ENCODE measurements around the gene BLM.

Gene BLM

GRCh38 chr15:90743407-90743806 lies 26.3 kb downstream of the BLM start:
- TF ChIP-seq CTCF (IDR thresholded peaks at IDR 0.05; ENCODE audit: low read depth, low read length, missing control alignments): no peak
- DNase-seq (ENCODE audit: low read depth): no peak
- H3K4me3 ChIP-seq (ENCODE audit: low read depth, low read length): no peak overlapping the region
- in situ Hi-C loops (cut with HindIII; ENCODE audit: low sequenced_read_pairs): no loop called here

- TF ChIP-seq CTCF (IDR thresholded peaks at IDR 0.05; ENCODE audit: low read depth, low read length, missing control alignments): no peak
- in situ Hi-C loops (cut with HindIII; ENCODE audit: low sequenced_read_pairs): no loop called here
- H3K4me3 ChIP-seq (ENCODE audit: low read depth, low read length): no peak overlapping the region
- DNase-seq (ENCODE audit: low read depth): no peak
Measured at GRCh38 chr15:90744759-90745402, 27.7 kb downstream of the BLM start.

- TF ChIP-seq CTCF (IDR thresholded peaks at IDR 0.05; ENCODE audit: low read depth, low read length, missing control alignments): no peak
- no peak for DNase-seq (ENCODE audit: low read depth)
- in situ Hi-C loops (cut with HindIII; ENCODE audit: low sequenced_read_pairs): loop anchor here (5.0 kb wide), 1 partner anchor 48 kb away; no protein-coding TSS in a partner anchor
- no peak overlapping the region for H3K4me3 ChIP-seq (ENCODE audit: low read depth, low read length)
Measured at GRCh38 chr15:90749754-90750153, 32.6 kb downstream of the BLM start.

GRCh38 chr15:90750186-90750585 lies 33.0 kb downstream of the BLM start:
- no peak overlapping the region for H3K4me3 ChIP-seq (ENCODE audit: low read depth, low read length)
- in situ Hi-C loops (cut with HindIII; ENCODE audit: low sequenced_read_pairs): loop anchor here (5.0 kb wide), 1 partner anchor 47 kb away; no protein-coding TSS in a partner anchor
- DNase-seq (ENCODE audit: low read depth): no peak
- TF ChIP-seq CTCF (IDR thresholded peaks at IDR 0.05; ENCODE audit: low read depth, low read length, missing control alignments): no peak

GRCh38 chr15:90751300-90751825 lies 34.2 kb downstream of the BLM start:
- in situ Hi-C loops (cut with HindIII; ENCODE audit: low sequenced_read_pairs): loop anchor here (5.0 kb wide), 1 partner anchor 46 kb away; no protein-coding TSS in a partner anchor
- H3K4me3 ChIP-seq (ENCODE audit: low read depth, low read length): no peak overlapping the region
- no peak for TF ChIP-seq CTCF (IDR thresholded peaks at IDR 0.05; ENCODE audit: low read depth, low read length, missing control alignments)
- no peak for DNase-seq (ENCODE audit: low read depth)

- no peak for DNase-seq (ENCODE audit: low read depth)
- no peak overlapping the region for H3K4me3 ChIP-seq (ENCODE audit: low read depth, low read length)
- TF ChIP-seq CTCF (IDR thresholded peaks at IDR 0.05; ENCODE audit: low read depth, low read length, missing control alignments): no peak
- in situ Hi-C loops (cut with HindIII; ENCODE audit: low sequenced_read_pairs): no loop called here
Measured at GRCh38 chr15:90756916-90757315, 39.8 kb downstream of the BLM start.
